Stimulated activated CD8-positive, alpha-beta memory T cell treated with anti-CD3 and anti-CD28 coated beads, Interleukin-2, amount 100 ng/mL, for 1 hour (primary cell): ENCODE data around the gene RNF182.
"Not testable (repeated sequence)": the region's sequence is repeated elsewhere in the genome, so short reads cannot be mapped to it uniquely, and the experiment has no call there.

Experiments
- DNase-seq, 2 donors: peaks; one replicate each; pipeline ENCODE4 v3.0.0-alpha.2; 2020; ENCODE audit warnings: low read depth in 2 of 2

The RNF182 gene

DNA sequence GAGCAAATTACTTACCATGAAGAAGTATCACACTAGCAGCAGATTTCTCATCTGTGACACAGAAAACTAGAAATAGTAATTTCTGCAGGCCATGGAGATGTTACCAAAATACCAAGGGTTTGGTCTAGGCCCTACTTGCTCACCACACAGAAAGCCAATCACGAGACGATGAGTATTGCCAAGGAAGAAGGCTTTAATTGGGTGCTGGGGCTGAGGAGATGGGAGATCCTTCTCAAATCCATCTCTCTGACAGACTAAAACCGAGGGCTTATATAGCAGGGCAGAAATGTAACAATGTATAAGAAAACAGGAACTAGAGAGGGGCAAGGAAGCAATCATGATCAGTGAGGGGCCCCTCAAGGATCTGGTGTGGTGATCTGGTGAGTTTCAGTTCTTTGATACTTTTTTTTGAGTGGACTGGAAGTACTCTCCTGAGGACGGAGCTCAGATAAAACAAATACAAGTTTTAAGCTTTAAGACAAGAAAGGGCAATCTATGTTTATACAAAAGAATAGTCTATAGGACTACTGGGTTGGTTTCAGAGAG lies 40.9 kb downstream of the RNF182 start:
- DNase-seq, result no peak

GRCh38 chr6:13971303-13971702 lies 46.6 kb downstream of the RNF182 start:
- DNase-seq, result no peak

DNA sequence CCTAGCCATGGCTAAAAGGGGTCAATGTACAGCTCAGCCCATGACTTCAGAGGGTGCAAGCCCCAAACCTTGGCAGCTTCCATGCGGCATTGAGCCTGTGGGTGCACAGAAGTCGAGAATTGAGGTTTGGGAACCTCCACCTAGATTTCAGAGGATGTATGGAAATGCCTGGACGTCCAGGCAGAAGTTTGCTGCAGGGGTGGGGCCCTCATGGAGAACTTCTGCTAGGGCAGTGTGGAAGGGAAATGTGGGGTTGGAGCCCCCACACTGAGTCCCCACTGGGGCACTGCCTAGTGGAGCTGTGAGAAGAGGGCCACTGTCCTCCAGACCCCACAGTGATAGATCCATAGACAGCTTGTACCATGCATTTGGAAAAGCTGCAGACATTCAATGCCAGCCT lies 47.9 kb downstream of the RNF182 start:
- not testable (repeated sequence) for DNase-seq

DNA sequence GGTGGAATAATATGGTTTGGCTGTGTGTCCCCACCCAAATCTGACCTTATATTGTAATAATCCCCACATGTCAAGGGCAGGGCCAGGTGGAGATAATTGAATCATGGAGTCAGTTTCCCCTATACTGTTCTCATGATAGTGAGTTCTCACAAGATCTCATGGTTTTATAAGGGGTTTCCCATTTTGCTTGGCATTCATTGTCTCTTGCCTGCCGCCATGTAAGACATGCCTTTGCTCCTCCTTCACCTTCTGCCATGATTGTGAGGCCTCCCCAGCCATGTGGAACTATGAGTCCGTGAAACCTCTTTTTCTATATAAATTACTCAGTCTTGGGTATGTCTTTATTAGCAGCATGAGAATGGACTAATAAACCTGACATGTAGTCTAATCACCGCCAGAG lies 48.7 kb downstream of the RNF182 start:
- DNase-seq, result not testable (repeated sequence)

DNA sequence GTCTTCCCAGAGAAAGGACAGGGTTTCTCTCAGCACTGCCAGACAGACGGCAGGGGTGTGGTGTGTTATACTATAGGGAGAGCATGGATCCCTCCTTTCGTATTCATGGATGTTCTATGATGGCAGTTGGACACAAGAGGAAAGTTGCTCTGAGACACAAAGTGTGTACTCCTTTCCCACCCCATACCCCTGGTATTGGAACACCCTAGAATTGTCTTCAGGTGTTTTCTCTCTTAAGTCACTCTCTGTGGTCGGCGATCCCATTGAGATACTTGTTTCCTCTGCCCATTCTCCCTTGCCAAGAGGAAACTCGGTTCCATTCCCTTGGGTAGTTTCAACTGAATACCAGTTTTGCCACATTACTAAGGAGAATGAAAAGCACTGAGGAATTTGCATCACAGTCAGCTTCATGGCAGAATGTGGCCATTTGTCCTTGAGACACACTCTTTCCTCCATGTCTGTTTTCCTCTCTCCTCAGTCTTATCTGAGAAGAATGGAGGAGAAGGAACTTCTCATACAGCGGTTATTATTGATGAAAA lies 53.4 kb downstream of the RNF182 start:
- no peak for DNase-seq

DNA sequence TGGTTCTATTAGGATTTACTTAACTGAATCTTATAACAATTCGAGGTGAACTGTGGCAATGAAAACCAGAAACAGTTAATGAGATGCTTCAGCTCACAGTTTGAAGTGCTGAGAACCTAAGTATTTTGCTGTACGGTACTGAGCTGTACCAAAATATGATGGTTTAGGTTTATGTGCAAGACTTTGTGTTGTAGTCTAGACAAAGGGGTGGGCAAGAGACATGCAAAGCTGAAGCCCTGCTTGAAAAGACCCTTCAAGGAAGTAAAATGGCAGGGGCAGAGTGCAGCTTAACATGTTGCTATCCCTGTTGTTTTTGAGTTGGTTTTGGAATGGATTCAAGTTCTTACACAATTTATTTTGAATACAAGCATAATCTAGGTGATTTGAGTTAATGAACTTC lies 54.0 kb downstream of the RNF182 start:
- no peak for DNase-seq

DNA sequence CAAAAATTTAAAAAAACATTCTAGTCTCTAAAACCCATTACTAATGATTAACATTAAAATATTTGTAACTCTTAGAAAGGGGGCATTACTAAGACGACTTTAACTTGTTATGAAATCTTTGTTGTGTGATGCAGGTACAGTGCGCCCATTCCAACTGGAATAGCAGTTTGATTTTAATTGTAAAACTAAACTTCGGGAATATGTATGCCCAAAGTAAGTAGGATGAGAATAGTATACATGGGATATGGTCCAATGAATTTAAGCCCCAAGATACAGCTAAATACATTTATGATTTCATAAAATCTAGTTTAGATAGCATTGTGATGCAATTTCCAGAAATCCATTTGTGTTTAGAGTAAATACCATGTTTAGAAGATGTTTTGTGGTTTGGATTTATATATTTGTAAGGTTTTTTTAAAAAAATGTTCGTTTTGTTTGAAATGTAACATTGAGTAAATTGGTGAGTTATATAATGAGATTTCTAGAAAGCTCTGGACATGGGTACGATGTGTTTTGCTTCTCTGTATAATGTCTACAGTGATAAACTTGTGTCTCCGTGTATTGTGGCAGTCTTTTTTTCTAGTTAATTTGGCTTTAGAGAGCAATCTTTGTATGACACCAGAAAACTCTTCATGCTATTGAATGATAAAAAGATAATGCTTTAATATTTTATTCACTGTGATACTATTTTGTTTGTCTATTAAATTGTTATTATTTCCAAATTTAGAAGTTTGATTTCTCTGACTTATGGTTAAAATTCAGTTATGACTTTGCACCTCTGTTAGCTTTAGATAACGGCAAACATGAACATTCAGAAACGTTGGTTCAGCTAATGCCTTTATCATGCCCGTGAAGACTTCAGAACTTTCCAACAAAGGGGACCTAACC lies 54.8 kb downstream of the RNF182 start:
- no peak for DNase-seq

DNA sequence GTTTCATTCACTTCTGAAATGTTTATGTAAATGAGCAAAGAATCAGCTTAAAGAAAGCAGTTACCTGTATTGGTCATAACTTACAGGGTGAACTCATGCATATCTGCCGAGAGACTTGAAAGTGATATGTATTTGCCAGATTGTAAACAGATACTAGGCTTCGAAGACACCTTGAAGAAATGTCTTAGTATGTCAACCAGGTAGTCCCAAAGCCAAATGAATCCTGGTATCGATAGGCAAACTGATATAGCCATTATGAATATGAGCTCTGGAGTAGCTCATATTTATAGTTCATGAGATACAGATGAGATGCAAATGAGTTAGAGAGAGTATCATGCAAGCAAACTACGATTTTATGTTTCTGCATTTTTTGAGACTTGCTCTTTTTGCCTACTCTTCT lies 55.8 kb downstream of the RNF182 start:
- DNase-seq, result no peak

DNA sequence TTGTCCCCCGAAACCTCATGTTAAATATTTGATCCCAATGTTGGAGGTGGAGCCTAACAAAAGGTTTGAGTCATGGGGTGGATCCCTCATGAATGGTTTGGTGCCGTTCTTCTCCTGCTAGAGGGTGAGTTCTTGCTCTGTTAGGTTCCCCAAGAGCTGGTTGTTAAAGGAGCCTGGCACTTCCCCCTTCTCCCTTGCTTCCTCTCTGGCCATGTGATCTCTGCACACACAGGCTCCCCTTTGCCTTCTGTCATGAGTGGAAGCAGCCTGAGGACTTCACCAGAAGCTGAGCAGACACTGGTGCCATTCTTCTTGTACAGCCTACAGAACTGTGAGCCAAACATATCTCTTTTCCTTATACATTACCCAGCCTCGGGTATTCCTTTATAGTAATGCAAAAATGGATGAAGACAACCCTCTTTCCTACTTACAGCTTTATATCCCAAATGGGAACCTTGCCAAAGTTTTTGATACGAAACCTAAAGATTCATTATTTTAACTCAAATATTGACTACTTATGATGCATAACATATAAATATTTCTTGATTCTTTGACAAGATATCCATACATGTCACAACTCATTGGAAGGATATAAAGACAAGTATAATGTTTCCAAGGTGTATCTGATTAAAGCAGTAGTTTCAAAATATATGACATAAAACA lies 61.0 kb downstream of the RNF182 start:
- no peak for DNase-seq

DNA sequence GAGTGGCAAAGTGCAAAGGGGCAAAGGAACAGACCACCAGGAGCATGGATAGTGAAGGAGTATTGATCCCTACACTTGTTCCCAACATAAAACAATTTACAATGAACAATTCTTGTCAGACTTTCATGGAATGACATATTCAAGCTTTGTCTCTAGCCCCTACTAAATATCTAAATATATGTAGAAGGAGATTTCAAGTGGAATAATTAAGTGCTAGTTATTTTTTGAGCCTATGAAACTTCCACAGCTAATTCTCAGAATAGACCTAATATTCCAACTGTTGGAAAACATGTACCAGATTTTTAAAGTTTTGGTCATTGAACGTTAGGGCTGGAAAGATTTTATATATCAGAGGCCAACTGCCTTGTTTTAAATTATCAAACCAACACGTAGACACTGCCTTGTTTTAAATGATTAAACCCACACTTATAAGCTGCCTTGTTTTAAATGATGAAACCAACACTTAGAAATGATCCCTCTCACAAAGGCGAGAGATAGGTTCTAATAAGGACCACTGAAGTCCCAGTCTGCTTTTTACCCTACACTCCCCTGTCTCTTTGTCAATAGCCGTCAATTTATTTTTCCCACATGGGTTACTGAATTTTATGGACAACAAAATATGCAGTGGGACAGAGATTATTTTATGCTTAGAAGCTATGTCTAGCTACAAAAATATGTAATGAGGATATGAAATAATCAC lies 62.1 kb downstream of the RNF182 start:
- DNase-seq, result no peak

DNA sequence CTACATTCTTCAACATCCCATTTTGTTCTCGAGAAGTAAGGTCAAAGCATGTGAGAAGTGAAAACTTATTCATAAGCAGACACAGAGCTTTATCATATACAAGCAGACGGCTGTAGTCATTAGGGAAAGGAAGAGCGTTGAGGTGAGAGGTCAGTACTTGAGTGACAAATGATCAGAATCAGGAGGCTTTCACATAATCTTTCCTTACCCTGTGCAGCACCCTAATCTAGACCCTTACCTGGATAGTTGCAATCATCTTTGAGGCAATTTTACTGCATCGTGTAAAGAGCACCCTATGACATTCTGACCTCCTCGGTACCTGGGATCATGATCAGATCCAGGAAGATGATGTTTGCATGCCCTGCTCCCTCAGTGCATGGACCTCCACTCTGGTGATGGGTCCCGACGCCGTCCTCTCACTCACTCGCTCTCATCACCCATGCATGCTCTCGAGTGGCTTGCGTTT lies 62.7 kb downstream of the RNF182 start:
- no peak for DNase-seq

- DNase-seq, result no peak
Observed at GRCh38 chr6:13988049-13988738, 63.4 kb downstream of the RNF182 start.

DNA sequence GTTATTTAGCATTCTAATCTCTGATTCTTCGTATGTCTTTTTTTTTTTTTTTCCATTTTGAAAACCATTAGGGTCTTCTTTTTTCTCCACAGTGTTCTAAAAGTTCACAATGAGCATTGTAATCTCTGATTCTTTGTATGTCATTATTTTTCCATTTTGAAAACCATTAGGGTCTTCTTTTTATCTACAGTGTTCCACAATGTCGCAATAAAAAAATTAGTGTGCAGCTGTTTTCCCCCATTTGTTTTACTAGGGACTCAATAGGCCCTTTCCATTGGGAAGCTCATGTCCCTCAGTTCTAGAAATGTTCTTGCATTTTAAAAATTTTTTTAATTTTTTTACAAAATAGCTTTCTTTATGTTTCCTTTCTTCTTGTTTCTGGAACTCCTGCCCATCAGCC lies 64.2 kb downstream of the RNF182 start:
- DNase-seq, result no peak

DNA sequence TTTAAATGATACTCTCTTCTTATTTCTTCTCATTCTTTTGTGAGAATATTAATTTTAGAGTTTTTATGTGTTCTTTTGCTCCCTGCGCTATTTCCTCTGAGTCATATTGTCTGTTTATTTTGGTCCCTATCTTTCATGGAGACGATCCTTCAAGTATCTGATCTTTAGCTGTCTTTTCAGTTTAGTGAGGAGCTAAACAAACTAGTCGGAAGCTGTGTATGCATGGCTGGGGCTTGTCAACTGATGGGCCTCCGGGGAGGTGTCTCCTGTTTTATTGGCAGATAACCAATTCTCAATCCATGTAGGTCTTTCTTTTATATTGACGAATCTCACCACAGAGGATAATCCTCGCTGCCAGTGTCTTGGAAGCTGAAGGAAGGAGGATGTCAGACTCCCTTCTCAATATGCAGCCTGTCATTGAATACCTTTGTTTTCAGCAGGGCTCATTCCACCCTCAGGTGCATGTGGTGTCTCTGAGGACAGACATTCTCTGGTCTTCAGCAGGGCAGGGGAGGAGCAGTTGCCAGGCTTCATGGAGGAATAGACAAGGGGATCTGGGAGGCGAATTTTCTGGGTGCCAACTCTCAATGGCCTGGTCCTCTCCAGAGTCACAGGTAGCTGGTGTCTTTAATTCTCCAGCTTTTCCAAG lies 64.9 kb downstream of the RNF182 start:
- no peak for DNase-seq

DNA sequence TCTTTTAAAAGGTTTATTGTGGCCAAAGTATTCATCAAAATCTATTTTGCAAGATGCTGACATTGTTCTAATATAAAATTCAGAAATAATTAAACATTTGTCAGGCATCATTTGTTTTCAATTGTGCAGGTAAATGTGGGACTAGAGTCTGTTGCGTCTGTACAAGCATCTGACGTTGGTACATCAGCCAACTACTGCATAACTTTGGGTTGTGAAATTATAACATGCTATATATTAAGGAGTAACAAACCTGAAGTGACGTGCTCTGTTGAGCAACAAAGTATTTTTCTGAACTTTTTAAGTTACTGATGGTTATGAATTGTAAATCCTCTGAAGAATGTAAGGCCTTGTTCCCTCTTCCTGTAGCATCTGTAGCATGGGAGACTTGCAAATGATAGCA lies 66.0 kb downstream of the RNF182 start:
- DNase-seq, result no peak

DNA sequence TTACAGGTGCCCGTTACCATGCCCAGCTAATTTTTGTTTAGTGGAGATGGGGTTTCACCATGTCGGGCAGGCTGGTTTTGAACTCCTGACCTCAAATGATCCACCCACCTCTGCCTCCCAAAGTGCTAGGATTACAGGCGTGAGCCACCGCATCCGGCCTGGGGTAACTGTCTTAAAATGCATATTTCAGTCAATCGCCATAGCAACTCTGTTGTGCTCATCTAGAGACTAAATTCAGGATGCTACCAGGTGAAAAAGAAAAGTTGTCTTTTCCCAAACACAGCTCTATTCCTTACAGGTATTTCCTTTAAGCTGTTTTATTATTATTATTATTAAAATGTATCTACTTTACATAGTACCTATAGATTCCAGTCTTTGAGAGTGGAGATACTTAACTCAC lies 66.6 kb downstream of the RNF182 start:
- DNase-seq, result no peak

GRCh38 chr6:13992417-13993055 lies 67.8 kb downstream of the RNF182 start:
- no peak for DNase-seq

DNA sequence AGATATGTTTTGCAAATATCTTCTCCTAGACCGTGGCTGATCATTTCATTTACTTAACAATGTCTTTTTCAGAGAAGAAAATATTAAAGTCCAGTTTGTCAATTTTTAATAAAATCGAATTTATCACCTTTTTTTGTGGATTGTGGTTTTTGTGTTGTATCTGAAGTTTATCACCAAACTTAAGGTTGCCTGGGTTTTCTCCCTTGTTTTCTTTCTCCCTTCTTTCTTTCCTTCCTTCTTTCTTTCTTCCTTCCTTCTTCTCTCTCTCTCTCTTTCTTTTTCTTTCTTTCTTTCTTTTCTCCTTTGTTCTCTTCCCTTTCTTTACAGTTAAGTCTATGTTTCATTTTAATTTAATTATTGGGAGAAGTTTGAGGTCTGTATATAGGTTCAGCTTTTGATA lies 68.7 kb downstream of the RNF182 start:
- DNase-seq, result no peak

DNA sequence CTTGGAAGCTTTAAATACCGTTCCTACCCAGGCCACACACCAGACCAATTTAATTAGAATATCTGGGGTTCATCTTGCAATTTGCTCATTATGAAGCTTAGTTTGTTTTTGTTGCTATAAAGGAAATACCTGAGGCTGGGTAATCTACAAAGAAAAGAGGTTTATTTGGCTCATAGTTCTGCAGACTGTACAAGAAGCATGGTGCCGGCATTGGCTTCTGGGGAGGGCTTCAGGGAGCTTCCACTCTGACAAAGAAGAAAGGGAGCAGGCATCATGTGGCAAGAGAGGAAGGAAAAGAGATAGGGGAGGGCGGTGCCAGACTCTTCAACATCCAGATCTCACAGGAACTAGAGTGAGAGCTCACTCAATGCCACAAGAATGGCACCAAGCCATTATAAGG lies 73.6 kb downstream of the RNF182 start:
- DNase-seq, result no peak

- no peak for DNase-seq
Observed at GRCh38 chr6:14000901-14001300, 76.1 kb downstream of the RNF182 start.
